A549 treated with DMSO at 1 μM for 4 hours (cell line): ENCODE results near the gene CIAO1. TPM values are rescaled to one million over a fixed set of nuclear protein-coding genes. Genes with fewer than 3 reads are reported as not detected.

Source experiments
- total RNA-seq: library from RNA; stranded (reverse); fragments of 200-300 nt; extraction: Qiagen RNA extraction; gene quantifications from 5 replicates; pipeline ENCODE4 v1.2.3, GENCODE V29; 2022; ENCODE audit warnings: low read depth

Gene CIAO1
- total RNA-seq: 71.0 to 95.6 TPM (median 90.4 TPM) in 5 replicates

GRCh38 chr2:96265840-96266679 is at the start of gene CIAO1, which contains the start of gene TMEM127:
CIAO1 (plus strand) TSS chr2:96266225; CDS start chr2:96266351, 126 bp downstream.
TMEM127 (minus strand) TSS chr2:96265997; CDS start chr2:96265381, 616 bp downstream.

GRCh38 chr2:96305091-96305978 is 39.3 kb downstream of the CIAO1 start, which contains the start of gene SNRNP200:
SNRNP200 (minus strand) TSS chr2:96305546; CDS start chr2:96305437, 109 bp downstream.

Other genes with a start within 250 kb of the CIAO1 start
- not detected in 5 replicates for gene GPAT2, start 231.3 kb upstream of the CIAO1 start, total RNA-seq
- gene ADRA2B, start 149.7 kb upstream of the CIAO1 start, total RNA-seq: 0.03 to 0.09 TPM (median 0.08 TPM) in 4 of 5 replicates, not detected in the other
- not detected in 5 replicates for gene ASTL, start 127.7 kb upstream of the CIAO1 start, total RNA-seq
- gene DUSP2, start 120.8 kb upstream of the CIAO1 start, total RNA-seq: 0.20 to 0.57 TPM (median 0.51 TPM) in 5 replicates
- 95.6 to 110 TPM (median 106 TPM) in 5 replicates for gene STARD7, start 57.4 kb upstream of the CIAO1 start, total RNA-seq
- 37.7 to 53.7 TPM (median 51.9 TPM) in 5 replicates for gene TMEM127, start 228 bp upstream of the CIAO1 start, total RNA-seq
- 121 to 138 TPM (median 132 TPM) in 5 replicates for gene SNRNP200, start 39.3 kb downstream of the CIAO1 start, total RNA-seq
- not detected in 5 replicates for gene ITPRIPL1, start 59.1 kb downstream of the CIAO1 start, total RNA-seq
- gene NCAPH, start 69.5 kb downstream of the CIAO1 start, total RNA-seq: 47.8 to 51.4 TPM (median 48.8 TPM) in 5 replicates
- gene NEURL3, start 239.1 kb downstream of the CIAO1 start, total RNA-seq: 1.5 to 3.0 TPM (median 1.7 TPM) in 5 replicates